Liver (tissue), 3 donors: ENCODE results near the gene GGCT.

Experiments
- CTCF ChIP-seq: fragments of 150-350 bp; IDR thresholded peaks from 2 replicates; pipeline ENCODE4 v1.5.1; 2017; ENCODE audit warnings: improper control_type of control experiment, low read depth, low read length; ENCODE audit not compliant: missing input control
- EGR1 ChIP-seq, 2 donors: IDR thresholded peaks; 2 replicates each; pipeline ENCODE4 v1.6.1; 2016 to 2018; ENCODE audit warnings: antibody characterized with exemption in 2 of 2, low read depth in 2 of 2
- FOXA1 ChIP-seq: IDR thresholded peaks from 2 replicates; pipeline ENCODE4 v1.6.1; 2016; ENCODE audit warnings: antibody characterized with exemption
- HNF4A ChIP-seq, 2 donors: conservative IDR thresholded peaks; 2 replicates each; pipeline ENCODE4 v1.6.1; 2016; ENCODE audit warnings: antibody characterized with exemption in 2 of 2, mild to moderate bottlenecking in 2 of 2
- JUND ChIP-seq, 2 donors: IDR thresholded peaks; 2 replicates each; pipeline ENCODE4 v1.6.1; 2016; ENCODE audit warnings: antibody characterized with exemption in 2 of 2
- MAX ChIP-seq: IDR thresholded peaks from 2 replicates; pipeline ENCODE4 v1.6.1; 2016; ENCODE audit warnings: antibody characterized with exemption
- NR2F2 ChIP-seq: IDR thresholded peaks from 2 replicates; pipeline ENCODE4 v1.6.1; 2016; ENCODE audit warnings: antibody characterized with exemption
- RAD21 ChIP-seq, 2 donors: IDR thresholded peaks; 2 replicates each; pipeline ENCODE4 v1.6.1; 2016; ENCODE audit warnings: antibody characterized with exemption in 2 of 2, mild to moderate bottlenecking in 2 of 2
- TAF1 ChIP-seq: conservative IDR thresholded peaks from 2 replicates; pipeline ENCODE4 v1.6.1; 2016; ENCODE audit warnings: antibody characterized with exemption, mild to moderate bottlenecking
- YY1 ChIP-seq: IDR thresholded peaks from 2 replicates; pipeline ENCODE4 v1.6.1; 2016; ENCODE audit warnings: antibody characterized with exemption, mild to moderate bottlenecking
- ZBTB33 ChIP-seq: IDR thresholded peaks from 2 replicates; pipeline ENCODE4 v1.6.1; 2016; ENCODE audit warnings: antibody characterized with exemption
- TF ChIP-seq, protein P1 (sequence below): IDR thresholded peaks from 2 replicates; pipeline ENCODE4 v1.6.1; 2016; ENCODE audit warnings: antibody characterized with exemption, mild to moderate bottlenecking
- donor health status: healthy.
- donor health status: healthy.

DNA sequence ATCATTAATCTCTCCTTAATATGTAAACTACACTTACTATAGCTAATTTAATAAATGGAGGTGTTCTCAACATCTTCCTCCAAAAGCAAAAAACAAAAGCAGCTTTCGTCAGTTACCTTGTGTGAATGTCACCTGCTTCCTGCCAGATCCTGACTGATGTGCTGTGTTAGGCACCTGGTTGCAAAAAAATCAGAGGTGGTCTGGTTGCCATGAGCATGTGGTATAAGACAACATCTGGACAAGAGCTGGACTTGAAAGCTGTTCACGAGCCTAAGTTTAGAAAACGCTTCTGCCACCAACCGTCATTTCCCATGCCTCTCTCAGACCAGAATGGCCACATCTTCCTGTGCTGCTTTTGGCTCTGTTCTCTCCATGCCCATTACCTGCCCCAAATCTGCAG lies 42.0 kb upstream of the GGCT start:
- TF ChIP-seq CTCF = no peak
- no peak for TF ChIP-seq EGR1 (IDR thresholded peaks at IDR 0.05; ENCODE audit: low read depth in 2 of 2)
- TF ChIP-seq, protein P1, sequence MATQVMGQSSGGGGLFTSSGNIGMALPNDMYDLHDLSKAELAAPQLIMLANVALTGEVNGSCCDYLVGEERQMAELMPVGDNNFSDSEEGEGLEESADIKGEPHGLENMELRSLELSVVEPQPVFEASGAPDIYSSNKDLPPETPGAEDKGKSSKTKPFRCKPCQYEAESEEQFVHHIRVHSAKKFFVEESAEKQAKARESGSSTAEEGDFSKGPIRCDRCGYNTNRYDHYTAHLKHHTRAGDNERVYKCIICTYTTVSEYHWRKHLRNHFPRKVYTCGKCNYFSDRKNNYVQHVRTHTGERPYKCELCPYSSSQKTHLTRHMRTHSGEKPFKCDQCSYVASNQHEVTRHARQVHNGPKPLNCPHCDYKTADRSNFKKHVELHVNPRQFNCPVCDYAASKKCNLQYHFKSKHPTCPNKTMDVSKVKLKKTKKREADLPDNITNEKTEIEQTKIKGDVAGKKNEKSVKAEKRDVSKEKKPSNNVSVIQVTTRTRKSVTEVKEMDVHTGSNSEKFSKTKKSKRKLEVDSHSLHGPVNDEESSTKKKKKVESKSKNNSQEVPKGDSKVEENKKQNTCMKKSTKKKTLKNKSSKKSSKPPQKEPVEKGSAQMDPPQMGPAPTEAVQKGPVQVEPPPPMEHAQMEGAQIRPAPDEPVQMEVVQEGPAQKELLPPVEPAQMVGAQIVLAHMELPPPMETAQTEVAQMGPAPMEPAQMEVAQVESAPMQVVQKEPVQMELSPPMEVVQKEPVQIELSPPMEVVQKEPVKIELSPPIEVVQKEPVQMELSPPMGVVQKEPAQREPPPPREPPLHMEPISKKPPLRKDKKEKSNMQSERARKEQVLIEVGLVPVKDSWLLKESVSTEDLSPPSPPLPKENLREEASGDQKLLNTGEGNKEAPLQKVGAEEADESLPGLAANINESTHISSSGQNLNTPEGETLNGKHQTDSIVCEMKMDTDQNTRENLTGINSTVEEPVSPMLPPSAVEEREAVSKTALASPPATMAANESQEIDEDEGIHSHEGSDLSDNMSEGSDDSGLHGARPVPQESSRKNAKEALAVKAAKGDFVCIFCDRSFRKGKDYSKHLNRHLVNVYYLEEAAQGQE = no peak
- no peak for TF ChIP-seq ZBTB33
- no peak for TF ChIP-seq TAF1
- TF ChIP-seq MAX = no peak
- no peak for TF ChIP-seq NR2F2
- no peak for TF ChIP-seq HNF4A (conservative IDR thresholded peaks at IDR 0.05)
- TF ChIP-seq RAD21 (IDR thresholded peaks at IDR 0.05) = no peak
- no peak for TF ChIP-seq YY1
- no peak for TF ChIP-seq FOXA1
- TF ChIP-seq JUND (IDR thresholded peaks at IDR 0.05) = no peak
